HEK293 (cell line): ENCODE data around the gene AIFM1.

Experiments
- CTCF ChIA-PET: fragments of 350-600 bp; formaldehyde crosslinking; extraction: SDS; loops from one replicate; lab custom pipeline; 2021; ENCODE audit warnings: antibody characterized with exemption; lab: Yijun Ruan, JAX
- POLR2A ChIA-PET: fragments of 300-600 bp; formaldehyde crosslinking; extraction: SDS; loops from one replicate; lab custom pipeline; 2020; ENCODE audit warnings: antibody characterized with exemption, inconsistent platforms; lab: Yijun Ruan, JAX
- H3K27ac ChIP-seq: fragments of 200-500 bp; sonication (Bioruptor generic); 2 replicates; pipeline ENCODE4 v1.5.1; 2014; ENCODE audit warnings: low read depth, low read length, control low read depth, inconsistent platforms; ENCODE audit errors: extremely low read depth
- H3K36me3 ChIP-seq, 2 experiments: fragments of 200-500 bp in 1 of 2; sonication (Bioruptor generic) in 1 of 2; 1 replicate in 1 of 2; 2 replicates in 1 of 2; pipeline ENCODE4 v1.5.1; 2014 to 2017; ENCODE audit warnings: inconsistent platforms in 2 of 2, low read length in 2 of 2; ENCODE audit not compliant: control insufficient read depth in 2 of 2, insufficient read depth in 1 of 2
- H3K4me1 ChIP-seq: fragments of 200-500 bp; sonication (Bioruptor generic); 2 replicates; pipeline ENCODE4 v1.5.1; 2014; ENCODE audit warnings: mild to moderate bottlenecking, low read length, inconsistent platforms; ENCODE audit not compliant: control insufficient read depth, insufficient read depth
- H3K4me3 ChIP-seq: 2 replicates; pipeline ENCODE4 v1.5.1; 2011; ENCODE audit warnings: low read depth, mild to moderate bottlenecking, control low read depth, low read length, moderate library complexity
- H3K9me3 ChIP-seq: fragments of 200-500 bp; sonication (Bioruptor generic); 2 replicates; pipeline ENCODE4 v1.5.1; 2014; ENCODE audit warnings: low read depth, low read length, inconsistent platforms; ENCODE audit not compliant: control insufficient read depth, insufficient read depth
- ATF2 ChIP-seq: fragments of 450-650 bp; formaldehyde crosslinking; IDR thresholded peaks from 2 replicates; pipeline ENCODE4 v1.5.1; 2016; ENCODE audit warnings: missing biosample characterization, missing genetic modification characterization, low read depth
- GLIS1 ChIP-seq: fragments of 450-650 bp; formaldehyde crosslinking; IDR thresholded peaks from 2 replicates; pipeline ENCODE4 v1.5.1; 2016; ENCODE audit warnings: missing biosample characterization, missing genetic modification characterization
- HOXD13 ChIP-seq: sonication (generic); formaldehyde crosslinking; IDR thresholded peaks from 2 replicates; pipeline ENCODE4 v1.8.0; 2022; ENCODE audit warnings: missing genetic modification reagents, borderline replicate concordance
- OSR2 ChIP-seq: fragments of 450-650 bp; formaldehyde crosslinking; IDR thresholded peaks from 2 replicates; pipeline ENCODE4 v1.5.1; 2016; ENCODE audit warnings: missing biosample characterization, missing genetic modification characterization
- PRDM10 ChIP-seq: fragments of 450-650 bp; formaldehyde crosslinking; IDR thresholded peaks from 2 replicates; pipeline ENCODE4 v1.5.1; 2016; ENCODE audit warnings: missing biosample characterization, missing genetic modification characterization
- YY1 ChIP-seq: fragments of 450-650 bp; formaldehyde crosslinking; IDR thresholded peaks from 2 replicates; pipeline ENCODE4 v1.5.1; 2018; ENCODE audit warnings: missing biosample characterization, missing genetic modification characterization
- ZBTB17 ChIP-seq: fragments of 450-650 bp; formaldehyde crosslinking; IDR thresholded peaks from 2 replicates; pipeline ENCODE4 v1.5.1; 2016; ENCODE audit warnings: missing biosample characterization, missing genetic modification characterization
- ZBTB21 ChIP-seq: fragments of 450-650 bp; formaldehyde crosslinking; IDR thresholded peaks from 2 replicates; pipeline ENCODE4 v1.5.1; 2017; ENCODE audit warnings: missing biosample characterization, missing genetic modification characterization
- ZEB2 ChIP-seq: fragments of 450-650 bp; formaldehyde crosslinking; IDR thresholded peaks from 2 replicates; pipeline ENCODE4 v1.5.1; 2016; ENCODE audit warnings: missing biosample characterization, missing genetic modification characterization
- ZIC2 ChIP-seq: fragments of 450-650 bp; formaldehyde crosslinking; IDR thresholded peaks from 2 replicates; pipeline ENCODE4 v1.5.1; 2016; ENCODE audit warnings: missing biosample characterization, missing genetic modification characterization
- ZNF202 ChIP-seq: fragments of 450-650 bp; formaldehyde crosslinking; IDR thresholded peaks from 2 replicates; pipeline ENCODE4 v1.5.1; 2016; ENCODE audit warnings: missing biosample characterization, missing genetic modification characterization, borderline replicate concordance
- ZNF211 ChIP-seq: fragments of 450-650 bp; formaldehyde crosslinking; IDR thresholded peaks from 2 replicates; pipeline ENCODE4 v1.5.1; 2016; ENCODE audit warnings: low read depth, missing biosample characterization, missing genetic modification characterization
- ZNF24 ChIP-seq: fragments of 450-650 bp; formaldehyde crosslinking; IDR thresholded peaks from 2 replicates; pipeline ENCODE4 v1.5.1; 2016; ENCODE audit warnings: missing biosample characterization, missing genetic modification characterization
- ZNF26 ChIP-seq: fragments of 450-650 bp; formaldehyde crosslinking; IDR thresholded peaks from 2 replicates; pipeline ENCODE4 v1.5.1; 2016; ENCODE audit warnings: missing biosample characterization, missing genetic modification characterization
- ZNF335 ChIP-seq: fragments of 450-650 bp; formaldehyde crosslinking; conservative IDR thresholded peaks from 2 replicates; pipeline ENCODE4 v1.5.1; 2016; ENCODE audit warnings: missing biosample characterization, missing genetic modification characterization
- ZNF366 ChIP-seq: fragments of 450-650 bp; formaldehyde crosslinking; conservative IDR thresholded peaks from 2 replicates; pipeline ENCODE4 v1.5.1; 2016; ENCODE audit warnings: missing biosample characterization, missing genetic modification characterization
- ZNF391 ChIP-seq: fragments of 450-650 bp; formaldehyde crosslinking; IDR thresholded peaks from 2 replicates; pipeline ENCODE4 v1.5.1; 2016; ENCODE audit warnings: low read depth, missing biosample characterization, missing genetic modification characterization, borderline replicate concordance
- ZNF510 ChIP-seq: fragments of 450-650 bp; formaldehyde crosslinking; IDR thresholded peaks from 2 replicates; pipeline ENCODE4 v1.5.1; 2018; ENCODE audit warnings: mild to moderate bottlenecking, missing genetic modification characterization, missing biosample characterization; ENCODE audit not compliant: insufficient replicate concordance
- ZNF629 ChIP-seq: fragments of 450-650 bp; formaldehyde crosslinking; IDR thresholded peaks from 2 replicates; pipeline ENCODE4 v1.5.1; 2017; ENCODE audit warnings: missing biosample characterization, missing genetic modification characterization
- ZNF76 ChIP-seq: fragments of 450-650 bp; formaldehyde crosslinking; IDR thresholded peaks from 2 replicates; pipeline ENCODE4; 2016; ENCODE audit warnings: low read depth, missing biosample characterization, missing genetic modification characterization, borderline replicate concordance
- ZSCAN18 ChIP-seq: fragments of 450-650 bp; formaldehyde crosslinking; IDR thresholded peaks from 2 replicates; pipeline ENCODE4 v1.5.1; 2016; ENCODE audit warnings: missing biosample characterization, missing genetic modification characterization
- TF ChIP-seq, protein P1 (sequence below): fragments of 450-650 bp; formaldehyde crosslinking; optimal IDR thresholded peaks from 2 replicates; pipeline ENCODE3; 2016; ENCODE audit warnings: missing biosample characterization, mild to moderate bottlenecking, missing genetic modification characterization

AIFM1 gene

DNA sequence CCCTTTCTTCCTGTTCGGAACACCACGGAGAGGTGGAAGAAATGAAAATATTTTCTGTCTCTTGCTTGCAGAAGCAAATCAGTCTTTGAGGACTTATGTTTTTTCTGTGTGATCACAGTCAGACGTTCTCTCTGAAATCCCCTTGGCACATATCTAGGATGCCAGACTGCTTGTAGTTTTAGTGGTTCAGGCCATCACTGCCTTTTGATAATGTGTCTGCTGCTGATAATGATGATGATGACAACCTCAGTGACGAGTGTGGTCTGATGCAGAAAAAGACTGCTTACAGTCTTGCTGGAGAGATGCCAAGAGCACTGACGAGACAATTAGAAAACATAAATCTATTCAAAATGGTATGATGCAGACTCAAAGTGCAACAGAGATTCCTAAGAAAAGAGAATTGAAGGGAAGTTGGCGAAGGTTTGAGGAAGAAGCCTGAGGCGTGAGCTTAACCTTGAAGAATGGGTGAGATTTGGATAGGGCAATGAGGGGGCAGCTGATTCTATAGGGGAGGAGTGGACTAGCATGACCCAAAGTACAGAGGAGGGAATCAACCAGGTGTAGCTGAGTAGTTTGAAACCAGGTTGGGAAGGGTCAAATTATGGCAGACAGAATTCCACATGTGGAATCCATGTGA lies 14.1 kb upstream of the AIFM1 start:
- Histone ChIP-seq H3K27ac (no peak overlapping the region), H3K36me3 (no peaks in the 10 kb centered on the region), H3K9me3 (no peaks in the 10 kb centered on the region), H3K4me3 (no peak overlapping the region), H3K4me1 (peaks cover 6% of the 10 kb centered on the region; the same call in 1 of the 2 replicates)
- ChIA-PET CTCF (interaction anchor here (1.0 kb wide), 1 partner anchor 60 kb away, joined by 3 read pairs; no protein-coding TSS in a partner anchor), POLR2A (interaction anchor here (1.1 kb wide), 1 partner anchor 14 kb away, joined by 3 read pairs; the partner anchor contains the start of gene AIFM1)
- TF ChIP-seq ZNF366 (tag by site-specific recombination) = peak; percentile 11; the same call in 1 of the 2 replicates
- TF ChIP-seq ZBTB17 (tag by site-specific recombination) = peak; percentile 40; the same call in 1 of the 2 replicates
- no peak for TF ChIP-seq ZNF202 (tag by site-specific recombination)
- peak; percentile 45; the same call in 1 of the 2 replicates for TF ChIP-seq PRDM10 (tag by site-specific recombination)
- TF ChIP-seq ATF2 (tag by site-specific recombination) = no peak
- TF ChIP-seq ZSCAN18 (tag by site-specific recombination) = no peak
- peak; percentile 53 for TF ChIP-seq ZNF335
- 0 out of 2 replicates have a peak, but pooled peaks have one; percentile 29 for TF ChIP-seq ZEB2 (tag by site-specific recombination)
- no peak for TF ChIP-seq ZNF211
- peak; percentile 58; the same call in 1 of the 2 replicates for TF ChIP-seq ZNF629

- POLR2A ChIA-PET = interaction anchor here (0.5 kb wide), 1 partner anchor 116 kb away, joined by 8 read pairs; no protein-coding TSS in a partner anchor
Observed at GRCh38 chrX:130179170-130179569, 13.5 kb upstream of the AIFM1 start.

DNA sequence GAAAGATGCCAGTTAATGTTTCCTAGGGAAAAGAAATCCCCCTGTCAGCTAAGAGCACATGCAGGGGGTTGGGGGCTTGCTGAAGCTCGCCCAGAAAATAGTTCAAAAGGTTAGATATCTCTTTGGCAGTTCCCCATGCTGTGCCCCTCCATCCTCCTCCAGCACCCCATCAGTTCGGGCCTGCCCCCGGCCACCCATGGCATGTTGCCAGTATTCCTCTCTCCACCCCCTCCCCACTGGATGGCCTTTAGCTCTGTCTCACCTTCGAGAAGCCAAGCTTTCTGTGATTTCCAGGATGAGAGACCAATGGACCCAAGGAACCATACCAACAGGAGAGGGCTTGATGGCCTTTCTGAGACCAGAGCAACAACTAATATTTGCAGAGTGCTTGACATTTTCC lies 11.3 kb upstream of the AIFM1 start:
- Histone ChIP-seq H3K4me3 (no peak overlapping the region), H3K4me1 (peaks cover 10% of the 10 kb centered on the region; the same call in 1 of the 2 replicates), H3K36me3 (no peaks in the 10 kb centered on the region), H3K9me3 (no peaks in the 10 kb centered on the region), H3K27ac (no peak overlapping the region)
- ChIA-PET CTCF (interaction anchor here (1.0 to 1.9 kb wide), 3 partner anchors 15 to 736 kb away, joined by 3 to 9 read pairs (median 9); no protein-coding TSS in a partner anchor), POLR2A (interaction anchor here (0.6 to 1.9 kb wide), 3 partner anchors 9 to 106 kb away, joined by 3 to 11 read pairs (median 6); partner anchors contain the start of gene AIFM1)
- TF ChIP-seq YY1 (tag by site-specific recombination) (no peak), GLIS1 (no peak), ZNF26 (tag by site-specific recombination) (no peak), ZNF510 (tag by site-specific recombination) (no peak), OSR2 (no peak), ZNF391 (no peak), ZBTB21 (tag by site-specific recombination) (no peak), HOXD13 (CRISPR knock-in tag) (no peak), ZNF366 (tag by site-specific recombination) (no peak)
- TF ChIP-seq, protein P1, sequence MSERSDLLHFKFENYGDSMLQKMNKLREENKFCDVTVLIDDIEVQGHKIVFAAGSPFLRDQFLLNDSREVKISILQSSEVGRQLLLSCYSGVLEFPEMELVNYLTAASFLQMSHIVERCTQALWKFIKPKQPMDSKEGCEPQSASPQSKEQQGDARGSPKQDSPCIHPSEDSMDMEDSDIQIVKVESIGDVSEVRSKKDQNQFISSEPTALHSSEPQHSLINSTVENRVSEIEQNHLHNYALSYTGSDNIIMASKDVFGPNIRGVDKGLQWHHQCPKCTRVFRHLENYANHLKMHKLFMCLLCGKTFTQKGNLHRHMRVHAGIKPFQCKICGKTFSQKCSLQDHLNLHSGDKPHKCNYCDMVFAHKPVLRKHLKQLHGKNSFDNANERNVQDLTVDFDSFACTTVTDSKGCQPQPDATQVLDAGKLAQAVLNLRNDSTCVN (tag by site-specific recombination) = no peak

More at GRCh38 chrX:130179170-130179569, 13.5 kb upstream of the AIFM1 start:
- Histone ChIP-seq H3K4me3 (no peak overlapping the region), H3K27ac (no peak overlapping the region), H3K4me1 (peaks cover 6% of the 10 kb centered on the region; the same call in 1 of the 2 replicates), H3K36me3 (no peaks in the 10 kb centered on the region), H3K9me3 (no peaks in the 10 kb centered on the region)
- CTCF ChIA-PET = interaction anchor here (1.0 kb wide), 1 partner anchor 59 kb away, joined by 3 read pairs; no protein-coding TSS in a partner anchor
- TF ChIP-seq OSR2 (peak; percentile 64), ZNF76 (tag by site-specific recombination) (no peak), ZIC2 (tag by site-specific recombination) (no peak), ZNF24 (tag by site-specific recombination) (no peak)
